ENCODE measurements around the gene PCNX3. TPM values are rescaled to one million over a fixed set of nuclear protein-coding genes. Genes with fewer than 3 reads are reported as not detected.
A peak's percentile ranks its signal among the peaks of the same experiment; 100 is the strongest.

Gene PCNX3
- total and polyA plus RNA-seq, 10 of the 15 experiments (the other 5 are each of a cell fraction or from before 2014, with no cell fraction given), result 0.03 to 46.6 (median 8.4) TPM

GRCh38 chr11:65589444-65590239, 25.9 kb upstream of the PCNX3 start (continued):
- TF ChIP-seq WRNIP1 (IDR thresholded peaks at IDR 0.05; ENCODE audit: borderline replicate concordance, low read depth, low read length), result no peak
- TF ChIP-seq TARDBP (IDR thresholded peaks at IDR 0.05; ENCODE audit: borderline replicate concordance), result no peak
- no peak for TF ChIP-seq MEF2B (IDR thresholded peaks at IDR 0.05; ENCODE audit: partially characterized antibody, poor library complexity, severe bottlenecking)
- no peak for TF ChIP-seq NFYA (IDR thresholded peaks at IDR 0.05; ENCODE audit: borderline replicate concordance, low read depth, low read length)
- TF ChIP-seq, protein P1, sequence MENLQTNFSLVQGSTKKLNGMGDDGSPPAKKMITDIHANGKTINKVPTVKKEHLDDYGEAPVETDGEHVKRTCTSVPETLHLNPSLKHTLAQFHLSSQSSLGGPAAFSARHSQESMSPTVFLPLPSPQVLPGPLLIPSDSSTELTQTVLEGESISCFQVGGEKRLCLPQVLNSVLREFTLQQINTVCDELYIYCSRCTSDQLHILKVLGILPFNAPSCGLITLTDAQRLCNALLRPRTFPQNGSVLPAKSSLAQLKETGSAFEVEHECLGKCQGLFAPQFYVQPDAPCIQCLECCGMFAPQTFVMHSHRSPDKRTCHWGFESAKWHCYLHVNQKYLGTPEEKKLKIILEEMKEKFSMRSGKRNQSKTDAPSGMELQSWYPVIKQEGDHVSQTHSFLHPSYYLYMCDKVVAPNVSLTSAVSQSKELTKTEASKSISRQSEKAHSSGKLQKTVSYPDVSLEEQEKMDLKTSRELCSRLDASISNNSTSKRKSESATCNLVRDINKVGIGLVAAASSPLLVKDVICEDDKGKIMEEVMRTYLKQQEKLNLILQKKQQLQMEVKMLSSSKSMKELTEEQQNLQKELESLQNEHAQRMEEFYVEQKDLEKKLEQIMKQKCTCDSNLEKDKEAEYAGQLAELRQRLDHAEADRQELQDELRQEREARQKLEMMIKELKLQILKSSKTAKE (IDR thresholded peaks at IDR 0.05; ENCODE audit: low read depth, poor library complexity, severe bottlenecking), result no peak
- no peak for TF ChIP-seq POLR2AphosphoS5 (IDR thresholded peaks at IDR 0.05; ENCODE audit: low read length)
- TF ChIP-seq ZZZ3 (IDR thresholded peaks at IDR 0.05; ENCODE audit: control insufficient read depth, insufficient read length, low read depth), result no peak
- TF ChIP-seq, protein P2, sequence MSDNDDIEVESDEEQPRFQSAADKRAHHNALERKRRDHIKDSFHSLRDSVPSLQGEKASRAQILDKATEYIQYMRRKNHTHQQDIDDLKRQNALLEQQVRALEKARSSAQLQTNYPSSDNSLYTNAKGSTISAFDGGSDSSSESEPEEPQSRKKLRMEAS (IDR thresholded peaks at IDR 0.05; ENCODE audit: low read depth, low read length), result no peak
- TF ChIP-seq MTA3 (IDR thresholded peaks at IDR 0.05; ENCODE audit: borderline replicate concordance, low read length), result no peak
- TF ChIP-seq ZBED1 (IDR thresholded peaks at IDR 0.05; ENCODE audit: borderline replicate concordance), result no peak
- TF ChIP-seq BMI1 (IDR thresholded peaks at IDR 0.05; ENCODE audit: borderline replicate concordance), result no peak
- no peak for TF ChIP-seq FOXK2 (IDR thresholded peaks at IDR 0.05)
- no peak for TF ChIP-seq SPI1 (IDR thresholded peaks at IDR 0.05; ENCODE audit: borderline replicate concordance, insufficient read depth, low read depth, low read length)
- no peak for TF ChIP-seq HSF1 (IDR thresholded peaks at IDR 0.05; ENCODE audit: low read depth, low read length)
- 0 out of 2 replicates have a peak, but pooled peaks have one; percentile 35 for TF ChIP-seq SIN3A (IDR thresholded peaks at IDR 0.05; ENCODE audit: low read depth, low read length)
- no peak for TF ChIP-seq EZH2 (IDR thresholded peaks at IDR 0.05; ENCODE audit: borderline replicate concordance, control insufficient read depth, low read depth, low read length)
- TF ChIP-seq, protein P3, sequence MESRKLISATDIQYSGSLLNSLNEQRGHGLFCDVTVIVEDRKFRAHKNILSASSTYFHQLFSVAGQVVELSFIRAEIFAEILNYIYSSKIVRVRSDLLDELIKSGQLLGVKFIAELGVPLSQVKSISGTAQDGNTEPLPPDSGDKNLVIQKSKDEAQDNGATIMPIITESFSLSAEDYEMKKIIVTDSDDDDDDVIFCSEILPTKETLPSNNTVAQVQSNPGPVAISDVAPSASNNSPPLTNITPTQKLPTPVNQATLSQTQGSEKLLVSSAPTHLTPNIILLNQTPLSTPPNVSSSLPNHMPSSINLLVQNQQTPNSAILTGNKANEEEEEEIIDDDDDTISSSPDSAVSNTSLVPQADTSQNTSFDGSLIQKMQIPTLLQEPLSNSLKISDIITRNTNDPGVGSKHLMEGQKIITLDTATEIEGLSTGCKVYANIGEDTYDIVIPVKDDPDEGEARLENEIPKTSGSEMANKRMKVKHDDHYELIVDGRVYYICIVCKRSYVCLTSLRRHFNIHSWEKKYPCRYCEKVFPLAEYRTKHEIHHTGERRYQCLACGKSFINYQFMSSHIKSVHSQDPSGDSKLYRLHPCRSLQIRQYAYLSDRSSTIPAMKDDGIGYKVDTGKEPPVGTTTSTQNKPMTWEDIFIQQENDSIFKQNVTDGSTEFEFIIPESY (IDR thresholded peaks at IDR 0.05), result no peak
- no peak for TF ChIP-seq NFXL1 (IDR thresholded peaks at IDR 0.05; ENCODE audit: borderline replicate concordance)
- no peak for TF ChIP-seq ATF3 (IDR thresholded peaks at IDR 0.05; ENCODE audit: borderline replicate concordance, extremely low read depth, low read depth, low read length)
- TF ChIP-seq FOS (IDR thresholded peaks at IDR 0.05; ENCODE audit: borderline replicate concordance, extremely low read depth, insufficient read length), result no peak
- no peak for TF ChIP-seq MXI1 (IDR thresholded peaks at IDR 0.05; ENCODE audit: low read depth, low read length)
- no peak for TF ChIP-seq LARP7 (IDR thresholded peaks at IDR 0.05)
- no peak for TF ChIP-seq SREBF2 (IDR thresholded peaks at IDR 0.05; ENCODE audit: low read length)
